Nephron (organoid): ENCODE results near the gene GAK.

Experiments used
- H3K27ac Mint-ChIP-seq, 3 experiments: 2 replicates each; pipeline ENCODE4 v1.8.0; 2020; ENCODE audit warnings: mixed read lengths in 3 of 3, mild to moderate bottlenecking in 2 of 3, moderate library complexity in 1 of 3
- H3K27me3 Mint-ChIP-seq: 2 replicates; pipeline ENCODE4 v1.8.0; 2021; ENCODE audit warnings: low read depth, mild to moderate bottlenecking, moderate library complexity, mixed read lengths
- H3K36me3 Mint-ChIP-seq: 2 replicates; pipeline ENCODE4 v1.8.0; 2020; ENCODE audit warnings: low read depth, mixed read lengths
- H3K4me1 Mint-ChIP-seq: 2 replicates; pipeline ENCODE4 v1.8.0; 2020; ENCODE audit warnings: mixed read lengths
- H3K4me3 Mint-ChIP-seq, 3 experiments: 2 replicates each; pipeline ENCODE4 v1.8.0; 2020; ENCODE audit warnings: mild to moderate bottlenecking in 3 of 3, mixed read lengths in 3 of 3, moderate library complexity in 2 of 3
- H3K9me3 Mint-ChIP-seq: 2 replicates; pipeline ENCODE4 v1.8.0; 2020; ENCODE audit warnings: mixed read lengths
- TF ChIP-seq, protein P1 (sequence below), 3 experiments: fragments of 200-600 bp; sonication (generic); IDR thresholded peaks; one replicate each; pipeline ENCODE4 v1.5.0; 2021; ENCODE audit warnings: antibody characterized with exemption in 3 of 3; ENCODE audit not compliant: unreplicated experiment in 3 of 3

GAK gene

GRCh38 chr4:968221-968620, 36.1 kb upstream of the GAK start:
- H3K27ac Mint-ChIP-seq: no peak overlapping the region
- H3K4me3 Mint-ChIP-seq: no peak overlapping the region
- peaks cover 22% of the 10 kb centered on the region for H3K27me3 Mint-ChIP-seq
- H3K9me3 Mint-ChIP-seq: no peaks in the 10 kb centered on the region
- H3K36me3 Mint-ChIP-seq: no peaks in the 10 kb centered on the region
- TF ChIP-seq, protein P1, sequence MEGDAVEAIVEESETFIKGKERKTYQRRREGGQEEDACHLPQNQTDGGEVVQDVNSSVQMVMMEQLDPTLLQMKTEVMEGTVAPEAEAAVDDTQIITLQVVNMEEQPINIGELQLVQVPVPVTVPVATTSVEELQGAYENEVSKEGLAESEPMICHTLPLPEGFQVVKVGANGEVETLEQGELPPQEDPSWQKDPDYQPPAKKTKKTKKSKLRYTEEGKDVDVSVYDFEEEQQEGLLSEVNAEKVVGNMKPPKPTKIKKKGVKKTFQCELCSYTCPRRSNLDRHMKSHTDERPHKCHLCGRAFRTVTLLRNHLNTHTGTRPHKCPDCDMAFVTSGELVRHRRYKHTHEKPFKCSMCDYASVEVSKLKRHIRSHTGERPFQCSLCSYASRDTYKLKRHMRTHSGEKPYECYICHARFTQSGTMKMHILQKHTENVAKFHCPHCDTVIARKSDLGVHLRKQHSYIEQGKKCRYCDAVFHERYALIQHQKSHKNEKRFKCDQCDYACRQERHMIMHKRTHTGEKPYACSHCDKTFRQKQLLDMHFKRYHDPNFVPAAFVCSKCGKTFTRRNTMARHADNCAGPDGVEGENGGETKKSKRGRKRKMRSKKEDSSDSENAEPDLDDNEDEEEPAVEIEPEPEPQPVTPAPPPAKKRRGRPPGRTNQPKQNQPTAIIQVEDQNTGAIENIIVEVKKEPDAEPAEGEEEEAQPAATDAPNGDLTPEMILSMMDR (IDR thresholded peaks at IDR 0.05; ENCODE audit: unreplicated experiment in 3 of 3): no peak
- H3K4me1 Mint-ChIP-seq: no peaks in the 10 kb centered on the region

GRCh38 chr4:967113-968104, 35.3 kb upstream of the GAK start:
- Mint-ChIP-seq H3K36me3 (no peaks in the 10 kb centered on the region), H3K27me3 (peaks cover 22% of the 10 kb centered on the region), H3K27ac (no peak overlapping the region), H3K4me1 (no peaks in the 10 kb centered on the region), H3K9me3 (no peaks in the 10 kb centered on the region), H3K4me3 (no peak overlapping the region)
- TF ChIP-seq, protein P1 (IDR thresholded peaks at IDR 0.05; ENCODE audit: unreplicated experiment in 3 of 3): no peak

DNA sequence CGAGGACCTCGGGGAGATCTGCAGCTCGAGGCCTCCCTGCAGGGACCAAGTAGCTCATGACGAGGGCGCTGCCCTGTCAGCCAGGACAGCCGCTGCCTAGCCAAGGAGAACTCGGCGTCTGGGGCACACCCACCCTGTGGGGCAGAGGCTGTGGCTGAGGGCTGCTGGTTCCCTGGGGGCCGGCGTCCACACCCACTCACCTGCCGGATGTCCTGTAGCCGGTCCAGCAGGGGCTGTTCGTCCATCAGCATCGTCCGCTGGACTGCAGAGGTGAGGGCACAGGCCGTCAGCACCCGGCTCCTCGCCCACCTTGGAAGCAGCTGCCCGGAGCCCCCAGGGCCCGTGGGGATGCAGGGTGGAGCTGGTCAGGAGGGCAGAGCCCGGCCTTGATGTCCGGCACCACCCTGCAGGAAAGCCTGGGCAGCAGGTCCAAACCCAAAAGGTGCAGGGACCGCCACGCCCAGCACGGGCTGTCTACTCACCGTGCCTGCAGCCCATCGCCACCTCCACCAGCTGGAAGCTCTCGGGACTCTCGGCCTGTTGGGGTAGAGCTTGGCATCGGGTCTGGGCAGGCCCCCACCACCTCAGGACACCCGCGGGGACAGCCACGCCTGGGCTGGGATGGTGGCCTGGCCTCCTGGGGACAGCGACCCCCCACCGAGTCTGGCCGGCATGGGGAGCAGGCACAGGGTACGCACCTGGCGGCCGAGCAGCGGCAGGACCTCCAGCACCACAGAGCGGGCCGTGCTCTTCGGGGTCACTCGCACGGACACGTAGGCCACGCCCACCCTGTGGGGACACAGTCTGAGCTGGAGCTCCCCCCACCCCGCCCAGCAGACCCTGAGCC, 34.4 kb upstream of the GAK start:
- TF ChIP-seq, protein P1 (IDR thresholded peaks at IDR 0.05; ENCODE audit: unreplicated experiment in 3 of 3): no peak
- Mint-ChIP-seq H3K27ac (no peak overlapping the region), H3K4me3 (no peak overlapping the region), H3K36me3 (no peaks in the 10 kb centered on the region), H3K9me3 (no peaks in the 10 kb centered on the region), H3K4me1 (no peaks in the 10 kb centered on the region), H3K27me3 (peaks cover 22% of the 10 kb centered on the region)

DNA sequence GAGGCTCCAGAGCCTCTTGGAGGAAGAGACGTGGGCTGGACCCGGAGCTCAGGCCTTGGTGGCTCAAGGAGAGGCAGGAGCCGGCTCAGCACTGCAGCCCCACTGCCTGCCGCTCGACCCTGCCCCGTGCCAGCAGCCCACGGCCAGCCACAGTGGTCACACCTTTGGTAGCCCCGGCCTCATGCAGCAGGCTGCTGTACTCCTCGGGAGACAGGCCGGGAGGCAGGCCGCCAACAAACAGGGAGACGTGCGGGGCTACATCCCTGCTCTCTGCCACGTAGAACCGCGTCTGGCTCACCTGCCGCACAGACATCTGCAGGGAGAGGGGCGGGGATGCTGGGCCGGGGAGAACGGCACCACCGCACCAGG, 33.6 kb upstream of the GAK start:
- Mint-ChIP-seq H3K27ac (no peak overlapping the region), H3K36me3 (no peaks in the 10 kb centered on the region), H3K4me1 (no peaks in the 10 kb centered on the region), H3K9me3 (no peaks in the 10 kb centered on the region), H3K4me3 (no peak overlapping the region), H3K27me3 (peaks cover 16% of the 10 kb centered on the region)
- TF ChIP-seq, protein P1 (IDR thresholded peaks at IDR 0.05; ENCODE audit: unreplicated experiment in 3 of 3): no peak

DNA sequence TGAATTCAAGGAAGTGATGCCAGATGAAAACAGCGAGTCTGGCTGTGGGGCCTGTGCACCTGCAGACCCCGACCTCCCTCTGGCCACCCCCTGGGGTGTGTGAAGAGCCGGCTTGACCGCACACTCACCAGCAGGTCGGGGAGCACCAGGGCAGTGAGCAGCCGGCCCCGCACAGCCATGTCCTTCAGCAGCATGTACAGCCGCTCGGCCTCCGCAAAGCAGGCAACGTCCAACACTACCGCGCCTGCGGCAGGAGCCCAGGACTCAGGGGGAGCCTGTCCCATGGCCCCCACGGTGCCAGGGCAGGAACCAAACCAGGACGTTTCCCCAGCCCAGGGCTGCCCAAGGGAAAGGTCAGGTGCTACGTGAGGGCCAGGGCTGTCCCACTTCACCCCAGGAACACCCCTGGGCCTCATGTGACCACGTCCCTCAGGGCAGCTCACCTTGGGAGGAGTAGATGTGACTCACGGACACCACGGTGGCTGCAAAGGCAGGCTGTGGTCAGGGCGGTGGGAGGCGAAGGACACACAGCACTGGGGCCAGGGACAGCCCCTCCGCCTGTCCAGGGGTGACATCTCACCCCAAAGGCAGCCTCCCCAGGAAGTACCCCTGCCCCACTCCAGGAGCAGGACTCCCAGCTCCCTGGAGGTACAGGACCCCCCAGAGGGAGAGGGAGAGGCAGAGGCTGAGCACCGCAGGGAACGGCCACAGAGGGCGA, 33.1 kb upstream of the GAK start:
- Mint-ChIP-seq H3K36me3 (no peaks in the 10 kb centered on the region), H3K9me3 (no peaks in the 10 kb centered on the region)

More for the DNA sequence above, 33.1 kb upstream of the GAK start:
- TF ChIP-seq, protein P1 (IDR thresholded peaks at IDR 0.05; ENCODE audit: unreplicated experiment in 3 of 3): no peak
- Mint-ChIP-seq H3K27ac (no peak overlapping the region), H3K4me1 (no peaks in the 10 kb centered on the region), H3K4me3 (no peak overlapping the region), H3K27me3 (peaks cover 10% of the 10 kb centered on the region)
